Astrocyte (in vitro differentiated cells and primary cell): ENCODE measurements around the gene PROX2. TPM values are rescaled to one million over a fixed set of nuclear protein-coding genes. Genes with fewer than 3 reads are reported as not detected.

ENCODE experiments used
- DNase-seq: peaks from one replicate; pipeline ENCODE4 v3.0.0-alpha.2; 2010; ENCODE audit warnings: low read depth
- FAIRE-seq: peaks from 2 replicates; lab custom pipeline; 2011; peaks lifted over from hg19 to GRCh38; lab: Jason Lieb, UNC
- H2AFZ ChIP-seq: 2 replicates; pipeline ENCODE4 v1.6.0; 2012; ENCODE audit warnings: low read depth, low read length, inconsistent platforms
- H3K27ac ChIP-seq: 2 replicates; pipeline ENCODE4 v1.5.1; 2011; ENCODE audit warnings: low read depth, low read length, inconsistent platforms
- H3K27me3 ChIP-seq: 2 replicates; pipeline ENCODE4 v1.6.0; 2011; ENCODE audit warnings: low read length, inconsistent platforms; ENCODE audit not compliant: insufficient read depth
- H3K36me3 ChIP-seq: 2 replicates; pipeline ENCODE4 v1.5.1; 2011; ENCODE audit warnings: low read length, inconsistent platforms; ENCODE audit not compliant: insufficient read depth
- H3K4me1 ChIP-seq: 2 replicates; pipeline ENCODE4 v1.5.1; 2011; ENCODE audit warnings: low read length, inconsistent platforms; ENCODE audit not compliant: insufficient read depth
- H3K4me2 ChIP-seq: 2 replicates; pipeline ENCODE4 v1.6.0; 2012; ENCODE audit warnings: low read length, inconsistent platforms
- H3K4me3 ChIP-seq: 2 replicates; pipeline ENCODE4 v1.5.1; 2011; ENCODE audit warnings: low read depth, mild to moderate bottlenecking, low read length, inconsistent platforms; ENCODE audit not compliant: insufficient read depth
- H3K79me2 ChIP-seq: 2 replicates; pipeline ENCODE4 v1.6.0; 2012; ENCODE audit warnings: mild to moderate bottlenecking, low read length, inconsistent platforms; ENCODE audit not compliant: insufficient read depth
- H3K9ac ChIP-seq: 2 replicates; pipeline ENCODE4 v1.6.0; 2012; ENCODE audit warnings: mild to moderate bottlenecking, low read length, inconsistent platforms
- H3K9me3 ChIP-seq: 2 replicates; pipeline ENCODE4 v1.5.1; 2012; ENCODE audit warnings: low read depth, mild to moderate bottlenecking, low read length, inconsistent platforms; ENCODE audit not compliant: insufficient read depth
- H4K20me1 ChIP-seq: 2 replicates; pipeline ENCODE4 v1.6.0; 2012; ENCODE audit warnings: low read length, inconsistent platforms; ENCODE audit not compliant: insufficient read depth
- H3K27ac Mint-ChIP-seq: one replicate; pipeline ENCODE4 v1.8.0; 2021; ENCODE audit warnings: mild to moderate bottlenecking, mixed read lengths; ENCODE audit not compliant: unreplicated experiment
- H3K27me3 Mint-ChIP-seq: one replicate; pipeline ENCODE4 v1.8.0; 2021; ENCODE audit warnings: low read depth, mixed read lengths; ENCODE audit not compliant: unreplicated experiment
- H3K36me3 Mint-ChIP-seq: one replicate; pipeline ENCODE4 v1.8.0; 2021; ENCODE audit warnings: low read depth, mixed read lengths; ENCODE audit not compliant: unreplicated experiment
- H3K4me1 Mint-ChIP-seq: one replicate; pipeline ENCODE4 v1.8.0; 2021; ENCODE audit warnings: low read depth, mixed read lengths; ENCODE audit not compliant: unreplicated experiment
- H3K4me3 Mint-ChIP-seq: one replicate; pipeline ENCODE4 v1.8.0; 2021; ENCODE audit warnings: mild to moderate bottlenecking, moderate library complexity, mixed read lengths; ENCODE audit not compliant: unreplicated experiment
- H3K9me3 Mint-ChIP-seq: one replicate; pipeline ENCODE4 v1.8.0; 2021; ENCODE audit warnings: mild to moderate bottlenecking, mixed read lengths; ENCODE audit not compliant: unreplicated experiment
- CTCF ChIP-seq: IDR thresholded peaks from 2 replicates; pipeline ENCODE4 v1.5.1; 2011; ENCODE audit warnings: low read depth, mild to moderate bottlenecking, inconsistent platforms, low read length, moderate library complexity; ENCODE audit not compliant: insufficient read depth
- EZH2 ChIP-seq: IDR thresholded peaks from 2 replicates; pipeline ENCODE4 v1.6.1; 2012; ENCODE audit warnings: mild to moderate bottlenecking, low read length, inconsistent platforms; ENCODE audit not compliant: insufficient read depth
- total RNA-seq: library from RNA; stranded (reverse); gene quantifications from 2 replicates; pipeline ENCODE4 v1.2.1, GENCODE V29; 2021

The PROX2 gene
- total RNA-seq, 1 donor from 2014 or later = not detected

GRCh38 chr14:74902941-74903705, 27.2 kb upstream of the PROX2 start:
- no peak for FAIRE-seq
- Histone ChIP-seq H4K20me1 (peaks cover 21% of the 10 kb centered on the region), H3K9ac (no peak overlapping the region), H3K27ac (no peak overlapping the region), H3K4me2 (no peak overlapping the region), H3K79me2 (no peaks in the 10 kb centered on the region), H3K36me3 (peaks cover 58% of the 10 kb centered on the region), H3K9me3 (no peaks in the 10 kb centered on the region), H3K4me3 (no peak overlapping the region), H3K4me1 (no peaks in the 10 kb centered on the region), H3K27me3 (no peaks in the 10 kb centered on the region), H2AFZ (no peak overlapping the region)
- Mint-ChIP-seq H3K4me1 (peaks cover 5% of the 10 kb centered on the region), H3K4me3 (no peak overlapping the region), H3K27ac (no peak overlapping the region), H3K36me3 (peaks cover 35% of the 10 kb centered on the region), H3K27me3 (no peaks in the 10 kb centered on the region), H3K9me3 (no peaks in the 10 kb centered on the region)
- no peak for DNase-seq
- no peak for TF ChIP-seq CTCF
- no peak for TF ChIP-seq EZH2

- H3K36me3 ChIP-seq = peaks cover 87% of the 10 kb centered on the region
- no peak overlapping the region for H3K4me3 ChIP-seq
- no peak overlapping the region for H3K27ac ChIP-seq
- H3K9me3 ChIP-seq = no peaks in the 10 kb centered on the region
- Mint-ChIP-seq H3K27ac (no peak overlapping the region), H3K36me3 (peaks cover 42% of the 10 kb centered on the region), H3K9me3 (no peaks in the 10 kb centered on the region), H3K4me3 (no peak overlapping the region), H3K4me1 (peaks cover 3% of the 10 kb centered on the region), H3K27me3 (no peaks in the 10 kb centered on the region)
- TF ChIP-seq EZH2 = no peak
- no peak for TF ChIP-seq CTCF
- H2AFZ ChIP-seq = no peak overlapping the region
- no peak overlapping the region for H3K9ac ChIP-seq
- DNase-seq = no peak
- no peak overlapping the region for H3K4me2 ChIP-seq
- H4K20me1 ChIP-seq = peaks cover 28% of the 10 kb centered on the region
- no peak for FAIRE-seq
- no peaks in the 10 kb centered on the region for H3K79me2 ChIP-seq
- H3K27me3 ChIP-seq = no peaks in the 10 kb centered on the region
- no peaks in the 10 kb centered on the region for H3K4me1 ChIP-seq
These were observed 22.7 kb upstream of the PROX2 start for GRCh38 chr14:74898694-74899093.

- FAIRE-seq (no peak), DNase-seq (no peak)
- Mint-ChIP-seq H3K9me3 (no peaks in the 10 kb centered on the region), H3K27me3 (no peaks in the 10 kb centered on the region), H3K36me3 (peaks cover 40% of the 10 kb centered on the region), H3K4me3 (no peak overlapping the region), H3K27ac (no peak overlapping the region), H3K4me1 (peaks cover 2% of the 10 kb centered on the region)
- H3K9ac ChIP-seq = no peak overlapping the region
- H3K4me1 ChIP-seq = no peaks in the 10 kb centered on the region
- H3K27ac ChIP-seq = no peak overlapping the region
- H4K20me1 ChIP-seq = peaks cover 30% of the 10 kb centered on the region
- peaks cover 90% of the 10 kb centered on the region for H3K36me3 ChIP-seq
- H3K4me3 ChIP-seq = no peak overlapping the region
- TF ChIP-seq EZH2 = no peak
- no peak for TF ChIP-seq CTCF
- H3K9me3 ChIP-seq = no peaks in the 10 kb centered on the region
- no peak overlapping the region for H3K4me2 ChIP-seq
- H3K27me3 ChIP-seq = no peaks in the 10 kb centered on the region
- H3K79me2 ChIP-seq = no peaks in the 10 kb centered on the region
- H2AFZ ChIP-seq = no peak overlapping the region
These were observed 22.1 kb upstream of the PROX2 start for GRCh38 chr14:74898083-74898482.
